Measurements from ENCODE around the gene SARNP.

SARNP gene

DNA sequence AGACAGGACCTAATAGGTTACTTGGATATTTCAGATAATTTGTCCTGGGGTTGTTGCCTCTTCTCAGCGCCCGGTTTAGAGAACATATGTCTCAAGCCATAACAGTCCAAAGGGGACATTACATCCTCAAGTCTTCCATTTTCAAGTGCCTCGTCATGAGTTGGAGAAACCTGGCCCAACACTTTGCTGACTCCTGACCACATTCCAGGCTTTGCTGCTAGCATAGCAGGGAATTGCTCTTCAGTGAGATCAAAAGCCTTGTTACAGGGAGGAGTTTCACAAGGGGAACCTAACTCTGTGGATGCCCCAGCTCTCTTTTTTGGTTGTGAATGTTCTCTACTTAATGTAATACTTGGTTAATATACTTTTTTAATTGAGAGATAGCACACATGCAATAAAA, 33.4 kb upstream of the SARNP start:
- Histone ChIP-seq H4K20me1 (ENCODE audit: insufficient read depth, low read length) (no peaks in the 10 kb centered on the region), H3K36me3 (ENCODE audit: insufficient read depth, low read length) (no peaks in the 10 kb centered on the region), H3K79me2 (ENCODE audit: insufficient read depth, low read length) (no peaks in the 10 kb centered on the region), H3K27me3 (ENCODE audit: insufficient read depth, low read length, poor library complexity) (peaks cover 29% of the 10 kb centered on the region), H3K4me1 (ENCODE audit: insufficient read depth, low read length) (no peaks in the 10 kb centered on the region), H3K27ac (ENCODE audit: low read length) (no peak overlapping the region), H3K4me3 (ENCODE audit: low read depth in 1 of 2, low read length in 2 of 2) (no peak overlapping the region), H3K4me2 (ENCODE audit: insufficient read depth, low read length) (no peak overlapping the region), H3K9me3 (ENCODE audit: insufficient read depth, low read length, severe bottlenecking) (no peaks in the 10 kb centered on the region), H3K9ac (ENCODE audit: low read depth, low read length) (no peak overlapping the region), H2AFZ (ENCODE audit: low read depth, low read length) (no peak overlapping the region)
- no peak for ATAC-seq (ENCODE audit: insufficient read depth, low read depth)
- DNase-seq: no peak
- TF ChIP-seq, protein P1, sequence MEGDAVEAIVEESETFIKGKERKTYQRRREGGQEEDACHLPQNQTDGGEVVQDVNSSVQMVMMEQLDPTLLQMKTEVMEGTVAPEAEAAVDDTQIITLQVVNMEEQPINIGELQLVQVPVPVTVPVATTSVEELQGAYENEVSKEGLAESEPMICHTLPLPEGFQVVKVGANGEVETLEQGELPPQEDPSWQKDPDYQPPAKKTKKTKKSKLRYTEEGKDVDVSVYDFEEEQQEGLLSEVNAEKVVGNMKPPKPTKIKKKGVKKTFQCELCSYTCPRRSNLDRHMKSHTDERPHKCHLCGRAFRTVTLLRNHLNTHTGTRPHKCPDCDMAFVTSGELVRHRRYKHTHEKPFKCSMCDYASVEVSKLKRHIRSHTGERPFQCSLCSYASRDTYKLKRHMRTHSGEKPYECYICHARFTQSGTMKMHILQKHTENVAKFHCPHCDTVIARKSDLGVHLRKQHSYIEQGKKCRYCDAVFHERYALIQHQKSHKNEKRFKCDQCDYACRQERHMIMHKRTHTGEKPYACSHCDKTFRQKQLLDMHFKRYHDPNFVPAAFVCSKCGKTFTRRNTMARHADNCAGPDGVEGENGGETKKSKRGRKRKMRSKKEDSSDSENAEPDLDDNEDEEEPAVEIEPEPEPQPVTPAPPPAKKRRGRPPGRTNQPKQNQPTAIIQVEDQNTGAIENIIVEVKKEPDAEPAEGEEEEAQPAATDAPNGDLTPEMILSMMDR (IDR thresholded peaks at IDR 0.05; ENCODE audit: borderline replicate concordance, extremely low read depth, low read length, poor library complexity, severe bottlenecking): no peak
- TF ChIP-seq EZH2 (IDR thresholded peaks at IDR 0.05; ENCODE audit: borderline replicate concordance, low read depth, low read length, severe bottlenecking): no peak

GRCh38 chr12:55850401-55850800, 32.9 kb upstream of the SARNP start:
- Histone ChIP-seq H3K9ac (ENCODE audit: low read depth, low read length) (no peak overlapping the region), H3K9me3 (ENCODE audit: insufficient read depth, low read length, severe bottlenecking) (no peaks in the 10 kb centered on the region), H3K4me3 (ENCODE audit: low read depth in 1 of 2, low read length in 2 of 2) (no peak overlapping the region), H2AFZ (ENCODE audit: low read depth, low read length) (no peak overlapping the region), H3K27ac (ENCODE audit: low read length) (no peak overlapping the region), H3K4me2 (ENCODE audit: insufficient read depth, low read length) (no peak overlapping the region), H3K27me3 (ENCODE audit: insufficient read depth, low read length, poor library complexity) (peaks cover 32% of the 10 kb centered on the region), H3K36me3 (ENCODE audit: insufficient read depth, low read length) (no peaks in the 10 kb centered on the region), H4K20me1 (ENCODE audit: insufficient read depth, low read length) (no peaks in the 10 kb centered on the region), H3K79me2 (ENCODE audit: insufficient read depth, low read length) (no peaks in the 10 kb centered on the region), H3K4me1 (ENCODE audit: insufficient read depth, low read length) (no peaks in the 10 kb centered on the region)
- DNase-seq (no peak), ATAC-seq (ENCODE audit: insufficient read depth, low read depth) (no peak)
- no peak for TF ChIP-seq EZH2 (IDR thresholded peaks at IDR 0.05; ENCODE audit: borderline replicate concordance, low read depth, low read length, severe bottlenecking)

DNA sequence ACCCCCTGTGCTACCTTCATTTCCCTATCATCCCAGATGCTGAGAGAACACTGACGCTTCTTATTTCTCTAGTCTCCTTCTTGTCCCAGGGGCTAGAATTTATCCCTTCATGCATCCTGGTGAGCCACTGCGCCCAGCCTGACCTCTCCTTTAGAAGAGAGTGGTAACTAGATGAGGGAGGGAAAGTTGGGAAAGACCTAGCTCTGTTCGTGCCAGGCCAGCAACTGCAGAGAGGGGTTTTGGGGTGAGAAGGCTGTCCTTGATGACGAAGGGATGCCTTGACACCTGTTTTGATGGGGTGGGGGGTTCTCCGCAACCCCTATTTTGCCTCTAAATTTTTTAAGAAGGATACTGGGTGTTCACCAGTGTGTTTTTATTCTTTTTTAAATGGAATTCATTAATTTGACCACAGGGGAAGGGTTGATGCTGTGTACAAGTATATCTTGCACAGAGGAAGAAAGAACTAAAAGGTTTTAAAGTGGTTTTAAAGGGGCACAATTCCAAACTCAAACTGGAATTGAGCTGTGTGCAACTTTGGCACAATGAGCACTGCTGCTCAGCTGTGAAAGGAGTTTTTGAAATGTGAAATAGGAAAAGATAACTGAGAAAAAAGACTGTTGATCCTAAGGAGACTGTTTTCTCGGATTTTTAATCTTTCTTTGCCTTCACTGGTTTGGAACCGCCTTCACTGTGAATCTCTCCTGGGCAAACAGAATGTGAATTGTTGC, 32.3 kb upstream of the SARNP start:
- ATAC-seq (ENCODE audit: insufficient read depth, low read depth) (no peak), DNase-seq (no peak)
- TF ChIP-seq, protein P1 (IDR thresholded peaks at IDR 0.05; ENCODE audit: borderline replicate concordance, extremely low read depth, low read length, poor library complexity, severe bottlenecking): no peak
- TF ChIP-seq EZH2 (IDR thresholded peaks at IDR 0.05; ENCODE audit: borderline replicate concordance, low read depth, low read length, severe bottlenecking): no peak
- no peak overlapping the region for H3K4me2 ChIP-seq (ENCODE audit: insufficient read depth, low read length)
- H3K79me2 ChIP-seq (ENCODE audit: insufficient read depth, low read length): no peaks in the 10 kb centered on the region
- H3K27ac ChIP-seq (ENCODE audit: low read length): no peak overlapping the region
- peaks cover 32% of the 10 kb centered on the region for H3K27me3 ChIP-seq (ENCODE audit: insufficient read depth, low read length, poor library complexity)
- H3K36me3 ChIP-seq (ENCODE audit: insufficient read depth, low read length): no peaks in the 10 kb centered on the region
- H3K9me3 ChIP-seq (ENCODE audit: insufficient read depth, low read length, severe bottlenecking): no peaks in the 10 kb centered on the region
- H3K4me3 ChIP-seq (ENCODE audit: low read depth in 1 of 2, low read length in 2 of 2): no peak overlapping the region
- H3K4me1 ChIP-seq (ENCODE audit: insufficient read depth, low read length): no peaks in the 10 kb centered on the region
- H2AFZ ChIP-seq (ENCODE audit: low read depth, low read length): no peak overlapping the region
- no peaks in the 10 kb centered on the region for H4K20me1 ChIP-seq (ENCODE audit: insufficient read depth, low read length)
- H3K9ac ChIP-seq (ENCODE audit: low read depth, low read length): no peak overlapping the region

- Histone ChIP-seq H3K27ac (ENCODE audit: low read length) (no peak overlapping the region), H3K79me2 (ENCODE audit: insufficient read depth, low read length) (no peaks in the 10 kb centered on the region), H3K4me2 (ENCODE audit: insufficient read depth, low read length) (no peak overlapping the region), H3K27me3 (ENCODE audit: insufficient read depth, low read length, poor library complexity) (peaks cover 32% of the 10 kb centered on the region), H3K4me3 (ENCODE audit: low read depth in 1 of 2, low read length in 2 of 2) (no peak overlapping the region), H2AFZ (ENCODE audit: low read depth, low read length) (no peak overlapping the region), H4K20me1 (ENCODE audit: insufficient read depth, low read length) (no peaks in the 10 kb centered on the region), H3K9me3 (ENCODE audit: insufficient read depth, low read length, severe bottlenecking) (no peaks in the 10 kb centered on the region), H3K9ac (ENCODE audit: low read depth, low read length) (no peak overlapping the region), H3K4me1 (ENCODE audit: insufficient read depth, low read length) (no peaks in the 10 kb centered on the region), H3K36me3 (ENCODE audit: insufficient read depth, low read length) (no peaks in the 10 kb centered on the region)
- DNase-seq: no peak
- ATAC-seq (ENCODE audit: insufficient read depth, low read depth): no peak
- TF ChIP-seq, protein P1 (IDR thresholded peaks at IDR 0.05; ENCODE audit: borderline replicate concordance, extremely low read depth, low read length, poor library complexity, severe bottlenecking): no peak
- TF ChIP-seq EZH2 (IDR thresholded peaks at IDR 0.05; ENCODE audit: borderline replicate concordance, low read depth, low read length, severe bottlenecking): no peak
Measured at GRCh38 chr12:55847603-55848291, 30.2 kb upstream of the SARNP start.

Data from DND-41 (cell line).